Smooth muscle cell (in vitro differentiated cells): ENCODE results near the gene WDR72. TPM values are rescaled to one million over a fixed set of nuclear protein-coding genes. Genes with fewer than 3 reads are reported as not detected.

Experiments
- DNase-seq: peaks from one replicate; lab custom pipeline; 2025; ENCODE audit not compliant: unreplicated experiment; lab: John Stamatoyannopoulos, UW
- H2AFZ ChIP-seq: fragments of 200-600 bp; sonication (generic); 2 replicates; pipeline ENCODE4 v1.6.0; 2016; ENCODE audit warnings: antibody characterized with exemption, low read depth, mild to moderate bottlenecking
- H3F3A ChIP-seq: fragments of 200-600 bp; sonication (generic); 2 replicates; pipeline ENCODE4 v1.6.0; 2017; ENCODE audit warnings: antibody characterized with exemption, low read depth
- H3K27ac ChIP-seq: fragments of 200-600 bp; sonication (generic); 2 replicates; pipeline ENCODE4 v1.5.1; 2016; ENCODE audit warnings: low read depth, mild to moderate bottlenecking
- H3K27me3 ChIP-seq: fragments of 200-600 bp; sonication (generic); 2 replicates; pipeline ENCODE4 v1.6.1; 2016; ENCODE audit warnings: low read depth, mild to moderate bottlenecking
- H3K36me3 ChIP-seq: fragments of 200-600 bp; sonication (generic); 2 replicates; pipeline ENCODE4 v1.5.1; 2016; ENCODE audit warnings: low read depth
- H3K4me1 ChIP-seq: fragments of 200-600 bp; sonication (generic); 2 replicates; pipeline ENCODE4 v1.5.1; 2016; ENCODE audit warnings: low read depth
- H3K4me2 ChIP-seq: fragments of 200-600 bp; sonication (generic); 2 replicates; pipeline ENCODE4 v1.6.0; 2016; ENCODE audit warnings: mild to moderate bottlenecking
- H3K4me3 ChIP-seq: fragments of 200-600 bp; sonication (generic); 2 replicates; pipeline ENCODE4 v1.5.1; 2016; ENCODE audit warnings: mild to moderate bottlenecking
- H3K79me2 ChIP-seq: fragments of 200-600 bp; sonication (generic); 2 replicates; pipeline ENCODE4 v1.6.0; 2016; ENCODE audit warnings: low read depth, mild to moderate bottlenecking
- H3K9ac ChIP-seq: fragments of 200-600 bp; sonication (generic); 2 replicates; pipeline ENCODE4 v1.6.0; 2016; ENCODE audit warnings: low read depth
- H3K9me3 ChIP-seq: fragments of 200-600 bp; sonication (generic); replicated peaks from 2 replicates; pipeline ENCODE4 v1.5.1; 2016; ENCODE audit warnings: low read depth
- H4K20me1 ChIP-seq: fragments of 200-600 bp; sonication (generic); 2 replicates; pipeline ENCODE4 v1.6.0; 2016; ENCODE audit warnings: low read depth
- CTCF ChIP-seq: fragments of 200-600 bp; sonication (generic); IDR thresholded peaks from 2 replicates; pipeline ENCODE4 v1.5.1; 2017; ENCODE audit warnings: borderline replicate concordance, mild to moderate bottlenecking, antibody characterized with exemption; ENCODE audit not compliant: insufficient read depth, poor library complexity, severe bottlenecking
- WGBS: methylation state at CpG from one replicate; pipeline ENCODE4 v1.1.7; 2016; ENCODE audit warnings: low lambda C conversion rate; 5-methylcytosine and 5-hydroxymethylcytosine counted together
- polyA plus RNA-seq: library from polyadenylated mRNA; unstranded; fragments of >200 nt; fragmentation: Nextera tagmentation; extraction: Ambion mirVana; gene quantifications from 2 replicates; pipeline ENCODE4 v1.2.1, GENCODE V29; 2016
- total RNA-seq: library from RNA; depleted of rRNA; stranded (reverse); fragments of >200 nt; gene quantifications from 2 replicates; pipeline ENCODE4 v1.2.3, GENCODE V29; 2014

Gene WDR72
- total and polyA plus RNA-seq, 2 experiments from 2014 or later: 1.3 to 3.3 TPM

GRCh38 chr15:53590380-53590779, 169.1 kb downstream of the WDR72 start:
- no peak overlapping the region for H3K4me2 ChIP-seq
- no peak for TF ChIP-seq CTCF
- H3K9me3 ChIP-seq: no peaks in the 10 kb centered on the region

GRCh38 chr15:53589520-53590057, 169.9 kb downstream of the WDR72 start:
- Histone ChIP-seq H3K4me1 (no peaks in the 10 kb centered on the region), H3K79me2 (no peaks in the 10 kb centered on the region), H3K4me3 (no peak overlapping the region), H3F3A (no peaks in the 10 kb centered on the region), H3K9me3 (no peaks in the 10 kb centered on the region), H2AFZ (no peak overlapping the region), H3K27me3 (no peaks in the 10 kb centered on the region), H3K36me3 (no peaks in the 10 kb centered on the region), H3K27ac (no peak overlapping the region), H4K20me1 (no peaks in the 10 kb centered on the region), H3K9ac (no peak overlapping the region), H3K4me2 (no peak overlapping the region)
- WGBS: 93% methylated on average over 5 of the region's 5 CpGs
- TF ChIP-seq CTCF: no peak
- no peak for DNase-seq

More at GRCh38 chr15:53590380-53590779, 169.1 kb downstream of the WDR72 start:
- Histone ChIP-seq H3K79me2 (no peaks in the 10 kb centered on the region), H3K4me3 (no peak overlapping the region), H3K27me3 (no peaks in the 10 kb centered on the region), H2AFZ (no peak overlapping the region), H3K27ac (no peak overlapping the region), H3F3A (no peaks in the 10 kb centered on the region), H3K36me3 (no peaks in the 10 kb centered on the region), H3K4me1 (no peaks in the 10 kb centered on the region), H4K20me1 (no peaks in the 10 kb centered on the region), H3K9ac (no peak overlapping the region)
- WGBS: 89% methylated on average over 2 of the region's 2 CpGs
- no peak for DNase-seq

DNA sequence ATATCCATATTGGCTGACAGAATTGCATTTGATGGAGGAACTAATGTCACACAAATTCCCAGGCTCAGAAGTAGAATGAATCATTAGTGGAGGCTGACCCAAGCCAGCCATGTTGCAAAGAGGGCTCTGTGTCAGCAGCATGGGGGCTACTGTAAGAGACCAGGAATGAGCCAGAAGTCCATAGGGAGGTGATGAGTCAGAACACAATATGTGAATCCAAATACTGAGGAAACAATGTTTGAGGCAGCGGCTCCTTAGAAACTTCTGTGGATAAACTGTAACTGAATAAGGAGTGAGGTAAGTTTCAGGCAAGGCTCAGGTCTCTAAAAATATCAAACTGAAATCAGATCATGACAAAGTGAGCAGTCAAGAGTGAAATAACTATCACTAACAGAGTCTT, 170.7 kb downstream of the WDR72 start:
- H3F3A ChIP-seq: no peaks in the 10 kb centered on the region
- DNase-seq: no peak
- H4K20me1 ChIP-seq: no peaks in the 10 kb centered on the region
- no peaks in the 10 kb centered on the region for H3K27me3 ChIP-seq
- H3K4me1 ChIP-seq: no peaks in the 10 kb centered on the region
- H2AFZ ChIP-seq: no peak overlapping the region
- H3K79me2 ChIP-seq: no peaks in the 10 kb centered on the region
- no peak for TF ChIP-seq CTCF
- no peak overlapping the region for H3K4me2 ChIP-seq
- no peak overlapping the region for H3K27ac ChIP-seq
- no peaks in the 10 kb centered on the region for H3K9me3 ChIP-seq
- no peak overlapping the region for H3K9ac ChIP-seq
- no peaks in the 10 kb centered on the region for H3K36me3 ChIP-seq
- 40% methylated on average over 1 of the region's 1 CpG for WGBS
- H3K4me3 ChIP-seq: no peak overlapping the region

- Histone ChIP-seq H2AFZ (no peak overlapping the region), H3K4me1 (no peaks in the 10 kb centered on the region), H4K20me1 (no peaks in the 10 kb centered on the region), H3K36me3 (no peaks in the 10 kb centered on the region), H3K4me3 (no peak overlapping the region), H3K27ac (no peak overlapping the region), H3K9me3 (no peaks in the 10 kb centered on the region), H3K4me2 (no peak overlapping the region), H3K79me2 (no peaks in the 10 kb centered on the region), H3K9ac (no peak overlapping the region), H3K27me3 (no peaks in the 10 kb centered on the region), H3F3A (no peaks in the 10 kb centered on the region)
- no peak for DNase-seq
- peak; percentile 48 for TF ChIP-seq CTCF
- whole genome bisulfite sequencing: 23% methylated on average over 3 of the region's 3 CpGs
Measured at GRCh38 chr15:53586799-53587198, 172.7 kb downstream of the WDR72 start.
